HG03575 (cell line): ENCODE measurements around the gene TEX36.
"Not testable (repeated sequence)": the region's sequence is repeated elsewhere in the genome, so short reads cannot be mapped to it uniquely, and the experiment has no call there.

Source experiments
- ATAC-seq: cut with Tn5 transposase; IDR thresholded peaks from one replicate; pipeline ENCODE4 v1.9.1; 2021; ENCODE audit not compliant: unreplicated experiment, insufficient number of reproducible peaks, low FRiP score; ENCODE audit errors: extremely low read depth

The TEX36 gene

GRCh38 chr10:125693524-125693847, 10.5 kb upstream of the TEX36 start:
- ATAC-seq, result no peak

GRCh38 chr10:125692601-125693523, 9.9 kb upstream of the TEX36 start:
- no peak for ATAC-seq

- ATAC-seq, result no peak
Measured at GRCh38 chr10:125692196-125692595, 9.2 kb upstream of the TEX36 start.

GRCh38 chr10:125691160-125691981, 8.4 kb upstream of the TEX36 start:
- no peak for ATAC-seq

- ATAC-seq, result no peak
Measured at GRCh38 chr10:125689955-125690569, 7.1 kb upstream of the TEX36 start.

- no peak for ATAC-seq
Measured at GRCh38 chr10:125687507-125688185, 4.7 kb upstream of the TEX36 start.

- no peak for ATAC-seq
Measured at GRCh38 chr10:125684581-125684980, 1.6 kb upstream of the TEX36 start.

- no peak for ATAC-seq
Measured at GRCh38 chr10:125683821-125684220, 858 bp upstream of the TEX36 start.

GRCh38 chr10:125679436-125679835, 3.5 kb downstream of the TEX36 start:
- no peak for ATAC-seq

GRCh38 chr10:125672884-125673283, 10.1 kb downstream of the TEX36 start:
- ATAC-seq, result no peak

- no peak for ATAC-seq
Measured at GRCh38 chr10:125662584-125662983, 20.4 kb downstream of the TEX36 start.

GRCh38 chr10:125661941-125662515, 20.9 kb downstream of the TEX36 start:
- ATAC-seq, result no peak

GRCh38 chr10:125661431-125661940, 21.5 kb downstream of the TEX36 start:
- no peak for ATAC-seq

- no peak for ATAC-seq
Measured at GRCh38 chr10:125659071-125659470, 23.9 kb downstream of the TEX36 start.

GRCh38 chr10:125656523-125656922, 26.4 kb downstream of the TEX36 start:
- ATAC-seq, result no peak

GRCh38 chr10:125653113-125653512, 29.9 kb downstream of the TEX36 start:
- ATAC-seq, result not testable (repeated sequence)

GRCh38 chr10:125646311-125646710, 36.7 kb downstream of the TEX36 start:
- ATAC-seq, result no peak

- ATAC-seq, result no peak
Measured at GRCh38 chr10:125641398-125641797, 41.6 kb downstream of the TEX36 start.

GRCh38 chr10:125640653-125641052, 42.3 kb downstream of the TEX36 start:
- no peak for ATAC-seq
